Measurements from ENCODE around the gene PTGIR. TPM values are rescaled to one million over a fixed set of nuclear protein-coding genes. Genes with fewer than 3 reads are reported as not detected.

Gene PTGIR
- total and polyA plus RNA-seq, 4 experiments from 2014 or later: 0.11 to 1.9 (median 0.89) TPM

- peaks cover 36% of the 10 kb centered on the region for H3K4me1 ChIP-seq (ENCODE audit: insufficient read depth, low read length)
- no peak for DNase-seq
- peaks cover 12 to 51% (median 37%) of the 10 kb centered on the region in 4 donors for H3K4me1 Mint-ChIP-seq
- ChIA-PET CTCF (ENCODE audit: partially characterized antibody) (interaction anchor here (0.9 to 7.0 kb wide), 7 partner anchors 8 to 79 kb away, joined by 3 to 77 read pairs (median 5); partner anchors contain the start of gene DACT3), POLR2A (ENCODE audit: partially characterized antibody) (interaction anchor here (0.5 to 8.3 kb wide), 22 partner anchors 9 to 1857 kb away, joined by 3 to 301 read pairs (median 5); partner anchors contain the start of genes AP2S1, ARHGAP35, DACT3 and FKRP)
- H3K27me3 ChIP-seq (ENCODE audit: insufficient read depth, low read length): no peaks in the 10 kb centered on the region
- peaks cover 13% of the 10 kb centered on the region for H3K36me3 ChIP-seq (ENCODE audit: insufficient read depth, low read length)
- H3K36me3 Mint-ChIP-seq: peaks cover 5 to 34% of the 10 kb centered on the region in 2 donors
- H3K9me3 ChIP-seq (ENCODE audit: control insufficient read depth in 1 of 2, low read length in 2 of 2): peaks cover 0 to 4% of the 10 kb centered on the region in 2 donors
- peak within 1 kb of the TSS; percentile 98 to 99 (median 99) for H3K4me3 Mint-ChIP-seq
- peak within 1 kb of the TSS; percentile 100 for H3K27ac Mint-ChIP-seq
- H3K9me3 Mint-ChIP-seq: peaks cover 0 to 11% (median 8%) of the 10 kb centered on the region in 8 donors
- peaks cover 0 to 4% of the 10 kb centered on the region in 2 donors for H3K27me3 Mint-ChIP-seq
- intact Hi-C loops (cut with micrococcal nuclease): loop anchor here (1.0 to 2.0 kb wide), 2 partner anchors 10 to 73 kb away; no protein-coding TSS in a partner anchor
- H3K27ac ChIP-seq (ENCODE audit: low read depth, low read length): peak within 1 kb of the TSS; percentile 97
- peak within 1 kb of the TSS; percentile 80 to 95 for H3K4me3 ChIP-seq (ENCODE audit: low read length in 2 of 2)
These were observed 23.3 kb downstream of the PTGIR start, which contains the start of gene CALM3 for GRCh38 chr19:46601318-46602224. Gene CALM3 (plus strand): TSS chr19:46601330. CDS start chr19:46601435, 105 bp downstream.

- Histone ChIP-seq H3K4me1 (ENCODE audit: insufficient read depth, low read length) (peaks cover 36% of the 10 kb centered on the region), H3K9me3 (ENCODE audit: control insufficient read depth in 1 of 2, low read length in 2 of 2) (peaks cover 0 to 4% of the 10 kb centered on the region in 2 donors), H3K36me3 (ENCODE audit: insufficient read depth, low read length) (peaks cover 4% of the 10 kb centered on the region), H3K27ac (ENCODE audit: low read depth, low read length) (peak overlapping the region; percentile 97), H3K4me3 (ENCODE audit: low read length in 2 of 2) (peak overlapping the region; percentile 80 to 90), H3K27me3 (ENCODE audit: insufficient read depth, low read length) (no peaks in the 10 kb centered on the region)
- H3K4me1 Mint-ChIP-seq: peaks cover 10 to 46% (median 30%) of the 10 kb centered on the region in 4 donors
- peak overlapping the region; percentile 98 to 99 (median 99) for H3K4me3 Mint-ChIP-seq
- H3K9me3 Mint-ChIP-seq: peaks cover 0 to 11% (median 8%) of the 10 kb centered on the region in 8 donors
- POLR2A ChIA-PET (ENCODE audit: partially characterized antibody): interaction anchor here (0.5 to 8.3 kb wide), 27 partner anchors 8 to 1857 kb away, joined by 3 to 301 read pairs (median 5); partner anchors contain the start of genes BLOC1S3, DACT3, FKRP and INAFM1
- CTCF ChIA-PET (ENCODE audit: partially characterized antibody): interaction anchor here (1.0 to 7.0 kb wide), 5 partner anchors 12 to 62 kb away, joined by 3 to 77 read pairs (median 10); partner anchors contain the start of gene DACT3
- DNase-seq: peak; percentile 97 to 99 (median 98)
- H3K27ac Mint-ChIP-seq: peak overlapping the region; percentile 100
- intact Hi-C loops (cut with micrococcal nuclease): loop anchor here (1.0 to 2.0 kb wide), 3 partner anchors 11 to 72 kb away; no protein-coding TSS in a partner anchor
- peaks cover 0 to 26% of the 10 kb centered on the region in 2 donors for H3K36me3 Mint-ChIP-seq
- H3K27me3 Mint-ChIP-seq: peaks cover 0 to 4% of the 10 kb centered on the region in 2 donors
These were observed 24.2 kb downstream of the PTGIR start for GRCh38 chr19:46600384-46601317.

GRCh38 chr19:46599716-46600373, 25.0 kb downstream of the PTGIR start:
- Mint-ChIP-seq H3K27ac (peak overlapping the region; percentile 100), H3K4me1 (peaks cover 9 to 42% (median 27%) of the 10 kb centered on the region in 4 donors), H3K4me3 (peak overlapping the region; percentile 98 to 99 (median 99)), H3K9me3 (peaks cover 0 to 11% (median 8%) of the 10 kb centered on the region in 8 donors), H3K27me3 (peaks cover 0 to 4% of the 10 kb centered on the region in 2 donors), H3K36me3 (peaks cover 0 to 25% of the 10 kb centered on the region in 2 donors)
- no peak for DNase-seq
- ChIA-PET CTCF (ENCODE audit: partially characterized antibody) (interaction anchor here (1.0 to 7.0 kb wide), 4 partner anchors 12 to 62 kb away, joined by 3 to 77 read pairs (median 10); partner anchors contain the start of gene DACT3), POLR2A (ENCODE audit: partially characterized antibody) (interaction anchor here (0.5 to 8.3 kb wide), 17 partner anchors 7 to 984 kb away, joined by 3 to 301 read pairs (median 5); partner anchors contain the start of genes DACT3, FKRP, INAFM1 and PRKD2)
- H3K4me1 ChIP-seq (ENCODE audit: insufficient read depth, low read length): peaks cover 35% of the 10 kb centered on the region
- no peaks in the 10 kb centered on the region for H3K27me3 ChIP-seq (ENCODE audit: insufficient read depth, low read length)
- no peaks in the 10 kb centered on the region for H3K36me3 ChIP-seq (ENCODE audit: insufficient read depth, low read length)
- intact Hi-C loops (cut with micrococcal nuclease): loop anchor here (1.0 to 2.0 kb wide), 2 partner anchors 34 to 71 kb away; no protein-coding TSS in a partner anchor
- H3K4me3 ChIP-seq (ENCODE audit: low read length in 2 of 2): peak overlapping the region; percentile 80 to 90
- peaks cover 0 to 4% of the 10 kb centered on the region in 2 donors for H3K9me3 ChIP-seq (ENCODE audit: control insufficient read depth in 1 of 2, low read length in 2 of 2)
- peak overlapping the region; percentile 97 for H3K27ac ChIP-seq (ENCODE audit: low read depth, low read length)

GRCh38 chr19:46598372-46598917, 26.4 kb downstream of the PTGIR start:
- no peaks in the 10 kb centered on the region for H3K27me3 ChIP-seq (ENCODE audit: insufficient read depth, low read length)
- Mint-ChIP-seq H3K4me1 (peaks cover 6 to 38% (median 19%) of the 10 kb centered on the region in 4 donors), H3K4me3 (no peak overlapping the region)

GRCh38 chr19:46596008-46596407, 28.9 kb downstream of the PTGIR start:
- Mint-ChIP-seq H3K9me3 (peaks cover 0 to 11% (median 8%) of the 10 kb centered on the region in 8 donors), H3K27me3 (peaks cover 0 to 4% of the 10 kb centered on the region in 2 donors), H3K4me3 (no peak overlapping the region), H3K36me3 (peaks cover 0 to 10% of the 10 kb centered on the region in 2 donors), H3K4me1 (peaks cover 0 to 16% (median 7%) of the 10 kb centered on the region in 4 donors), H3K27ac (no peak overlapping the region)
- Histone ChIP-seq H3K4me1 (ENCODE audit: insufficient read depth, low read length) (peaks cover 8% of the 10 kb centered on the region), H3K36me3 (ENCODE audit: insufficient read depth, low read length) (no peaks in the 10 kb centered on the region), H3K4me3 (ENCODE audit: low read length in 2 of 2) (no peak overlapping the region), H3K27ac (ENCODE audit: low read depth, low read length) (no peak overlapping the region), H3K27me3 (ENCODE audit: insufficient read depth, low read length) (no peaks in the 10 kb centered on the region), H3K9me3 (ENCODE audit: control insufficient read depth in 1 of 2, low read length in 2 of 2) (peaks cover 0 to 4% of the 10 kb centered on the region in 2 donors)
- intact Hi-C loops (cut with micrococcal nuclease): no loop called here
- CTCF ChIA-PET (ENCODE audit: partially characterized antibody): interaction anchor here (0.6 kb wide), 1 partner anchor 656 kb away, joined by 4 read pairs; no protein-coding TSS in a partner anchor
- POLR2A ChIA-PET (ENCODE audit: partially characterized antibody): interaction anchor here (0.6 kb wide), 1 partner anchor 12 kb away, joined by 6 read pairs; no protein-coding TSS in a partner anchor
- no peak for DNase-seq

More at GRCh38 chr19:46598372-46598917, 26.4 kb downstream of the PTGIR start:
- ChIA-PET CTCF (ENCODE audit: partially characterized antibody) (interaction anchor here (0.6 to 7.0 kb wide), 5 partner anchors 14 to 1689 kb away, joined by 3 to 77 read pairs (median 5); partner anchors contain the start of gene DACT3), POLR2A (ENCODE audit: partially characterized antibody) (interaction anchor here (8.3 kb wide), 1 partner anchor 16 kb away, joined by 301 read pairs; no protein-coding TSS in a partner anchor)
- intact Hi-C loops (cut with micrococcal nuclease): no loop called here
- no peak for DNase-seq
- Mint-ChIP-seq H3K27me3 (peaks cover 0 to 4% of the 10 kb centered on the region in 2 donors), H3K36me3 (peaks cover 0 to 23% of the 10 kb centered on the region in 2 donors), H3K27ac (peak overlapping the region in 1 of 7 donors; percentile 36), H3K9me3 (peaks cover 0 to 11% (median 8%) of the 10 kb centered on the region in 8 donors)
- H3K27ac ChIP-seq (ENCODE audit: low read depth, low read length): no peak overlapping the region
- H3K4me3 ChIP-seq (ENCODE audit: low read length in 2 of 2): no peak overlapping the region
- H3K9me3 ChIP-seq (ENCODE audit: control insufficient read depth in 1 of 2, low read length in 2 of 2): peaks cover 0 to 4% of the 10 kb centered on the region in 2 donors
- H3K36me3 ChIP-seq (ENCODE audit: insufficient read depth, low read length): no peaks in the 10 kb centered on the region
- peaks cover 21% of the 10 kb centered on the region for H3K4me1 ChIP-seq (ENCODE audit: insufficient read depth, low read length)
